ENCODE data around the gene TMEM150B.

The TMEM150B gene, protein sequence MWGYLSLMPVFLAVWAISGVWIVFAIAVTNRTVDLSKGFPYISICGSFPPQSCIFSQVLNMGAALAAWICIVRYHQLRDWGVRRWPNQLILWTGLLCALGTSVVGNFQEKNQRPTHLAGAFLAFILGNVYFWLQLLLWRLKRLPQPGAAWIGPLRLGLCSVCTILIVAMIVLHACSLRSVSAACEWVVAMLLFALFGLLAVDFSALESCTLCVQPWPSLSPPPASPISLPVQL

DNA sequence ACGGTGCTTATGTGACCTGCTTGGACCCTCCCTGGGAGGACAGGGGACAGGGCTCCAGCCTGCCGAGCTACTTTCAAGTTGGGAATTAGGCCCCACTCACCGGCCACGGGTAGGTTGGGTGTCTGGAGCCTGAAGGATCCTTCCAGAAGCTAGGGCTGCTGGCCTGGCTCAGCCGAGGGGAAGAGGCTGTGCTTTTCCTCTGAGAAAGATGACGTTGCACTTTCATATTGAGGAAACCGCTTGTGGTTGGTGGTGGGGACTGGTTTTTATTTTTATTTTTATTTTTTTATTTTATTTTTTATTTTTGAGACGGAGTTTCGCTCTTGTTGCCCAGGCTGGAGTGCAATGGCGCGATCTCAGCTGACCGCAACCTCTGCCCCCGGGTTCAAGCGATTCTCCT, at the start of gene TMEM150B:
Gene TMEM150B, minus strand, starts transcription at position 170 of the 400 bp plus-strand sequence. CDS start 4,305 bp downstream, outside the sequence.
- Histone ChIP-seq H3K4me3 (ENCODE audit: low read length) (no peak within 1 kb of the TSS), H3K36me3 (ENCODE audit: control insufficient read depth, insufficient read depth, low read length) (no peaks in the 10 kb centered on the region), H3K27ac (ENCODE audit: low read depth, low read length) (no peak within 1 kb of the TSS), H3K9ac (ENCODE audit: low read length) (no peak within 1 kb of the TSS), H3K4me1 (ENCODE audit: control insufficient read depth, insufficient read depth, low read length) (no peaks in the 10 kb centered on the region), H3K27me3 (ENCODE audit: control insufficient read depth, insufficient read depth, low read length) (peaks cover 4% of the 10 kb centered on the region)

DNA sequence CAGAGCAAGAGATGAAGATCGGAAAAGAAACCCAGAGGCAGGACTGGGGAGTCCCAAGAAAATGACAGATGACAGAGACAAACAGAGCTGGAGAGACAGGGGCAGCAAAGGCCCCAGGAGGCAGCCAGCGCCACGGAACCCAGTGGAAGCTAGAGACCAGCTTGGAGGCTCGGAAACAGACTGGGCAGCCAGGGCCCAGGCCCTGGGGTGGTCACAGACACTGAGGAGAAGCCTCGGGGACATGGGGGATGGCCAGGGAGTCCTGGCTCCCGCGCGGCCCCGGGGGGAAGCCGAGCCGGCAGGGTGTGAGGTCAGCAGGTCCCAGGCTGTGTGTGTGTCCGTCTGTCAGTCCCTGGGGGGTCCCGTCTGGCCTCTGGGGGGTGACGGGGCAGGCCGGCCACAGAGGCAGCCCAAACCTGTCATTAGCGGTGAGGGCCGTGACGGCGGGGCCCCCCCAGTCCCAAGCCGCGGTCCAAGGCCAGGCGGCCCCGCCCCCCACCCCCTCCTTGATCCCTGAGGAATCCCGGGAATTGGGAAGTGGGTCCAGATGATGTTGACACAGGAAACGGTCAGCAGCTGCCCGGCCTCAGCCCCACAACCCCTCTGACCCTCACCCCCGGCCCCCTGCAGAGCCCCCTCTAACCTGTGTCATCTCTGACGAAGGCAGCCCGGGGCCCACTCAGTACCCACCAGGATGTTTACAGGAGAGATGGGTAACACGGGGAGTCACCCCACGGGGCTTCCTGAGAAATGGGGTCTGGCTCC, 49.0 kb upstream of the TMEM150B start:
- H3K36me3 ChIP-seq (ENCODE audit: control insufficient read depth, insufficient read depth, low read length) = no peaks in the 10 kb centered on the region
- H3K9ac ChIP-seq (ENCODE audit: low read length) = no peak overlapping the region
- peaks cover 34% of the 10 kb centered on the region for H3K27me3 ChIP-seq (ENCODE audit: control insufficient read depth, insufficient read depth, low read length)
- no peak overlapping the region for H3K4me3 ChIP-seq (ENCODE audit: low read length)
- H3K4me1 ChIP-seq (ENCODE audit: control insufficient read depth, insufficient read depth, low read length) = no peaks in the 10 kb centered on the region
- no peak overlapping the region for H3K27ac ChIP-seq (ENCODE audit: low read depth, low read length)

DNA sequence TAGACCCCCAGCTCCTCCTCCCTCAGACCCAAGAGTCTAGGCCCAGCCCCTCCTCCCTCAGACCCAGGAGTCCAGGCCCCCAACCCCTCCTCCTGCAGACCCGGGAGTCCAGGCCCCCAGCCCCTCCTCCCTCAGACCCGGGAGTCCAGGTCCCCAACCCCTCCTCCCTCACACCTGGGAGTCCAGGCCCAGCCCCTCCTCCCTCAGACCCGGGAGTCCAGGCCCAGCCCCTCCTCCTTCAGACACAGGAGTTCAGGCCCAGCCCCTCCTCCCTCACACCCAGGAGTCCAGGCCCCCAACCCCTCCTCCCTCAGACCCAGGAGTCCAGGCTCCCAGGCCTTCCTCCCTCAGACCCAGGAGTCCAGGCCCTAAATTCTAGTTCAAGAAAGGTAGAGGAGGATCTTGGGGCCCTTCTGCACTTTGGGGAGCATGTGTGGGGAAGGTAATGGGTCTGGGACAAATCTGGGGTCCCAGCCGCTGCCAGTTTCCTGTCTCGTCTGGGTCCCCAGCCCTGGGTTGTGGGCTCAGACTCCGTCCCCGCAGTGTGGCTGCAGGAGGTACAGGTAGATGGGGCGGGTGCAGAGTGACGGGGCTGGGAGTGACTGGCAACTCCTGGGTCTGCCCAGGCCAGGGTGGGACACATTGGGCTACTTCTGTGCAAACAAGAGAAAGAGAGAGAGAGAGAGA, 48.3 kb upstream of the TMEM150B start:
- Histone ChIP-seq H3K27me3 (ENCODE audit: control insufficient read depth, insufficient read depth, low read length) (peaks cover 42% of the 10 kb centered on the region), H3K4me1 (ENCODE audit: control insufficient read depth, insufficient read depth, low read length) (no peaks in the 10 kb centered on the region), H3K4me3 (ENCODE audit: low read length) (no peak overlapping the region), H3K9ac (ENCODE audit: low read length) (no peak overlapping the region), H3K36me3 (ENCODE audit: control insufficient read depth, insufficient read depth, low read length) (no peaks in the 10 kb centered on the region), H3K27ac (ENCODE audit: low read depth, low read length) (no peak overlapping the region)

DNA sequence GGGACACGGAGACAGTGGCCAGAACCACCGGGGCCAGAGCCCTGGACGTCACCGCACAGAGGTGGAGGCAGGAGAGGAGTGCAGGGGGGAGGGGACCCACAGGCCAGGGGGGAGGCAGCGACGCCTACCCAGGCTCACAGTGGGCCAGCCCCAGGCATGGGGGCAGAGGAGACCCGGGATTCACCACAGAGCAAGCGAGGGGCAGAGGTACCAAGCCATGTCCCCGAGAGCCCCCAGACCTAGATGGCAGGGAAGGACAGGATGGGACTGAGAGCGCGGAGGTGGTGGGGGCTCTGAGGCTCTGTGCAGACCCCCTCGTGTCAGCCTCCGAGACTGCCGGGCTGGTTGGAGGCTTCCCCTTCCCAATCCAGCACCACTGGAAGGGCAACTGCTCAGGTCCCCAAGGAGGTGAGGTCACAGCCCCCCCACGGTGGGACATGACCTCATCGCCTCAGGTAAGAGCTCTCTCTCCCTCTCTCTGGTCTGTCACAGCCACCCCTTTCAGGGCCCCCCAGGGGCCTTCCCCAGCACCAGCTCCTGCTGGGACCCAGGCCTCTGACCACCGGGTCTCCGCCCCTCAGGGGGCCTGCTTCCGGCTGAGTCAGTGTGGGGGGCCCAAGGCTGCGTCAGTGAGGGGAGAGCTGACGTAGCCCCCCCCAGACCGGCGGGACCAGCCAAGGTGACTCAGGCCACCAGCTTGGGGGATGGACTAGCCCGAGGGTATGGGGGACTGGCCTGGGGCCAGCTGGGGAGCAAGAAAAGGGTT, 47.4 kb upstream of the TMEM150B start:
- Histone ChIP-seq H3K9ac (ENCODE audit: low read length) (no peak overlapping the region), H3K27me3 (ENCODE audit: control insufficient read depth, insufficient read depth, low read length) (peaks cover 45% of the 10 kb centered on the region), H3K27ac (ENCODE audit: low read depth, low read length) (no peak overlapping the region), H3K4me3 (ENCODE audit: low read length) (no peak overlapping the region), H3K4me1 (ENCODE audit: control insufficient read depth, insufficient read depth, low read length) (no peaks in the 10 kb centered on the region), H3K36me3 (ENCODE audit: control insufficient read depth, insufficient read depth, low read length) (no peaks in the 10 kb centered on the region)

DNA sequence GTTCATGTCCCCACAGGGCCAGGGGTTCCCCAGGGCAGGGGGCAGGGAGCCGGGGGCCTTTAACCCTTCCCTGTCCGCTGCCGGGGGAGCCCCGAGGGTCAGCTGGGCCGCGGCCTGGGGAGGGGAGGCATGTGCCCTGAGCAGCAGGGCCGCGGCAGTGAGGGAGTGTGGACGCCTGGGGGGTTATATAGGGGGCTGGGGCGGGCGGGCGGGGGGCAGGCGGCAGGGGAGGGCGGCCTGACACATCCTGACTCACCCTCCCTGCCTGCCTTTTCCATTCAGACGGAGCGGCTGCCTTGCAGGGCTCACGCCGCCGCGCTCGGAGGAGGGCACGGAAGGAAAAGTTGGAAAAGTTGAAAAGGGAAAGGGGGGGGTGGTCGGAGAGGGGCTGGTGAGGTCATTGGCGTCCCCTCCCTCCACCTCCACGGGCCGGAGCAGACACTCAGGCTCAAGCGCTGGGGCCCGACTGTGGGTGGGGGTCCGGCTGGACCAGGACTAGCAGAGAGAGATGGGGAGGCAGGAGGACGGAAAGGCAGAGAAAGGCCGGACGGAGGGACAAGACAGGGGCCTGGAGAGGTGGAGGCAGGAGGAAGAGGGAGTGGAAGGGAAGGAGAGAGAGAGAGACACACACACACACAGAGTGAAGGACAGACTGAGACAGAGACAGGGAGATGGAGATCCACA, 45.3 kb upstream of the TMEM150B start, which contains the start of gene IL11:
Gene IL11, minus strand, starts transcription at position 159 of the 684 bp plus-strand sequence. Its CDS starts 153 bp downstream, at position 6.
- Histone ChIP-seq H3K36me3 (ENCODE audit: control insufficient read depth, insufficient read depth, low read length) (no peaks in the 10 kb centered on the region), H3K4me1 (ENCODE audit: control insufficient read depth, insufficient read depth, low read length) (no peaks in the 10 kb centered on the region), H3K27ac (ENCODE audit: low read depth, low read length) (no peak within 1 kb of the TSS), H3K27me3 (ENCODE audit: control insufficient read depth, insufficient read depth, low read length) (peaks cover 40% of the 10 kb centered on the region), H3K4me3 (ENCODE audit: low read length) (peak within 1 kb of the TSS; percentile 48), H3K9ac (ENCODE audit: low read length) (no peak within 1 kb of the TSS)

DNA sequence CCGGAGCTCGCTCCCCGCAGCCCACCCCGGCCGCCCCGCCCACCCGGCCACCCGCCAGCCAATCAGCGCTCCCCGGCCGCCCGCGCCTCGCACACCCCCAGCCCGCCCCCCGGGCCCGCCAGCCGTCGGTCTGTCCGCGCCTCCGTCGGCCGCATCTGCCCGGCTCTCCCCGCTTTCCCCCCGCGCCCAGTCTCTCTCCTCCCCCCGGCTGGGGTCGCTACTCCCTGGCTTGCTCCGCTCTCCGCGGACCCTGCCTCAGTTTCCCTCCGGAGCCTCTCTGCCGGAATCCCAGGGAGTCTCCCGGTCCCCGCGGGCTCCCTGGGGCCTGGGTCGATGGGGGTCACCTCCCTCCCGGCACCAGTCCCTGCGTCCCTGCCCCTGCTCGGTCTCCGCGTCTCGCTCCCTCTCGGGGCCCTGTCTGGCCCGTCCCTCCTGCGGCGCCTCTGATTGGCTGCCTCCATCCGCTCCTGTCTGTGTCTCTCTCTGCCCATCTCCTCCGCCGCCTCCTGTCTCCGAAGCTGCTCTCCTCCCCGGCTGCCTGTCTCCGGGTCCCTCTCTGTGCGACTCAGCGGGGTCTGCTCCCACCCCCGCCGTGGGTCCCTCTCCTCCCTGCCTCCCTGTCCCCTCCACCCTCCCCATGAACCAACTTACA, 44.6 kb upstream of the TMEM150B start:
- H3K9ac ChIP-seq (ENCODE audit: low read length) = no peak overlapping the region
- H3K4me3 ChIP-seq (ENCODE audit: low read length) = peak overlapping the region; percentile 48
- H3K36me3 ChIP-seq (ENCODE audit: control insufficient read depth, insufficient read depth, low read length) = no peaks in the 10 kb centered on the region
- H3K4me1 ChIP-seq (ENCODE audit: control insufficient read depth, insufficient read depth, low read length) = no peaks in the 10 kb centered on the region
- H3K27ac ChIP-seq (ENCODE audit: low read depth, low read length) = no peak overlapping the region
- H3K27me3 ChIP-seq (ENCODE audit: control insufficient read depth, insufficient read depth, low read length) = peaks cover 40% of the 10 kb centered on the region

DNA sequence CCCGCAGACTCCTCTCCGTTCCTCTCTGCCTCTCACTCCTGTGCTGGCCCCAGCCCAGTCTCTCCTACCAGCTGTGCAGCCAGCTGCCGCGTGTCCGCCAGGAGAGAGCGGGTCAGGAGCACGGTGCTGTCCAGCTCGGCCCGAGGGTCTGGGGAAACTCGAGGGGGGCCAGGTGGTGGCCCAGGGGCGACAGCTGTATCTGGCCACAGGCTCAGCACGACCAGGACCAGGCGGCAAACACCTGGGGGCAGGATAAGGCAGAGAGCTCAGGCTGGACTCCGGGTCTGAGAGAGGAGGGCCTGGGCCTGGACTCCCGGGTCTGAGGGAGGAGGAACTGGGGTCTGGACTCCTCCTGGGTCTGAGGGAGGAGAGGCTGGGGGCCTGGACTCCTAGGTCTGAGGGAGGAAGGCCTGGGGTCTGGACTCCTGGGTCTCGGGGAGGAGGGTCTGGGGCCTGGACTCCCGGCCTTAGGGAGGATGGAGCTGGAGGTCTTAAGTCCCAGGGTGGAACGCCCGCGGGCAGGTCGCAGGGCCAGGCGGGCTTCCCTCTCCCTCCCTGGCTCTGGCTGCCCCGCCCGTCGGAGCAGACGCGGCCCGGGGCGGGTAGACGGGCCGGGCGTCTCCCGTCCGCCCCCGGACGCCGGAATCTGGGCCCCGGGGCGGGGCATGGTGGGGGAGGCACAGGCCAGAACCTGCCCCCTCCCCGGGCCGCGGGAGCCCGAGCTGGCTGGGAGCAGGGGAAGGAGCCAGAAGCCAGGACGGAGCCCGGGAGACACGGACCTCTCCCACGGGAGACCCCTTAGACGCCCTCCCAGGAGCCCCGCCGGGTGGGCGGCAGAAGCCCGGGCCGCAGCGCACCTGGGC, 43.8 kb upstream of the TMEM150B start:
- Histone ChIP-seq H3K9ac (ENCODE audit: low read length) (no peak overlapping the region), H3K4me1 (ENCODE audit: control insufficient read depth, insufficient read depth, low read length) (no peaks in the 10 kb centered on the region), H3K4me3 (ENCODE audit: low read length) (no peak overlapping the region), H3K27ac (ENCODE audit: low read depth, low read length) (no peak overlapping the region), H3K27me3 (ENCODE audit: control insufficient read depth, insufficient read depth, low read length) (peaks cover 40% of the 10 kb centered on the region), H3K36me3 (ENCODE audit: control insufficient read depth, insufficient read depth, low read length) (no peaks in the 10 kb centered on the region)

DNA sequence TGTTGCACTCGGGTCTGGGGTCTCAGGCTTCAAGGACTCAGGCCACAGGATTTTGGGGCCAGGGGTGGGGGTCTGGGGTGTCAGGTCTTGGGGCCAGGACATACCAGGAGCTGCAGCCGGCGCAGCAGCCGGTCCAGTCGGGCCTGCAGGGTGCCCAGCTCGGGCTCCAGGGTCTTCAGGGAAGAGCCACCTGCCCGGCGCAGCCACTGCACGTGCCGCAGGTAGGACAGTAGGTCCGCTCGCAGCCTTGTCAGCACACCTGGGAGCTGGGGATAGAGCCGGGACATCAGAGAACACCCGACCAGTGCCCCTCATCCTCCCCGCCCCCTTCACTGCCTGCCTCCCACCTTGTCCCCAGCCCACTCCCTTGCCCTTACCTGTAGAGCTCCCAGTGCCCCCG, 43.0 kb upstream of the TMEM150B start:
- Histone ChIP-seq H3K27me3 (ENCODE audit: control insufficient read depth, insufficient read depth, low read length) (peaks cover 36% of the 10 kb centered on the region), H3K9ac (ENCODE audit: low read length) (no peak overlapping the region), H3K4me3 (ENCODE audit: low read length) (no peak overlapping the region), H3K36me3 (ENCODE audit: control insufficient read depth, insufficient read depth, low read length) (no peaks in the 10 kb centered on the region), H3K4me1 (ENCODE audit: control insufficient read depth, insufficient read depth, low read length) (no peaks in the 10 kb centered on the region), H3K27ac (ENCODE audit: low read depth, low read length) (no peak overlapping the region)

DNA sequence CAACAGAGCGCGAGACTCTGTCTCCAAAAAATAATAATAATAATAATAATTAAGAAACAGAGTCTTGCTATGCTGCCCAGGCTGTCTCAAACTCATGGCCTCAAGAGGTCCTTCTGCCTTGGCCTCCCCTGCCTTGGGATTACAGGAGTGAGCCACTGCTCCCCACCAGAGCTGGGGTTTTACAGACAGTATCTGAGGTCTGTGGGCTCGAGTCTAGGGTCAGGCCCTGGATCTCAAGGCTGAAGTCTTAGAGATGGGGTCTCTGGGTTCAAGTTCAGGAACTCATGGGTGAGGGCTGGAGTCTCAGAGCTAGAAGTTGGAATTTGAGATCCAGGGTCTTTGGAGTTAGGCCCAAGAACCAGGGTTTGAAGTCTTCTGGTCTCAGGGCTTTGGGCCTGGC, 41.6 kb upstream of the TMEM150B start:
- H3K36me3 ChIP-seq (ENCODE audit: control insufficient read depth, insufficient read depth, low read length) = no peaks in the 10 kb centered on the region
- no peaks in the 10 kb centered on the region for H3K4me1 ChIP-seq (ENCODE audit: control insufficient read depth, insufficient read depth, low read length)
- H3K4me3 ChIP-seq (ENCODE audit: low read length) = no peak overlapping the region
- H3K27me3 ChIP-seq (ENCODE audit: control insufficient read depth, insufficient read depth, low read length) = peaks cover 26% of the 10 kb centered on the region
- no peak overlapping the region for H3K9ac ChIP-seq (ENCODE audit: low read length)
- H3K27ac ChIP-seq (ENCODE audit: low read depth, low read length) = no peak overlapping the region

DNA sequence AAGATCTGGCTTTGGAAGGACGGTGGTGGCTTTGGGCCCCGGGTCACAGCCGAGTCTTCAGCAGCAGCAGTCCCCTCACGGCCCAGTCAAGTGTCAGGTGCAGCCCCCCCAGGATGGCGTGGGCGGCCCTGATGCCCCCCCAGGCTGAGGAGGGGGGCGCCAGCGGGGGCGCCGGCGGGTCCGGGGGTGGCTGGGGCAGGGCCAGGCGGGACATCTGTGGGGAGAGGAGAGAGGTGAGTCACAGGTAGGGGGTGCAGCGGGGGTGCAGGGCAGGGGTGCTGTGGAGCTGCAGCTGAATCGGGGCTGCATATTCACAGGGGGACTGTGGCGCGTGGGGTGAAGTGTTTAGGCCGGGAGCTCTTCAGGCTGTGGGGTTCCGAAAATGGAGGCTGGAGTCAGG, 40.8 kb upstream of the TMEM150B start:
- Histone ChIP-seq H3K4me3 (ENCODE audit: low read length) (no peak overlapping the region), H3K9ac (ENCODE audit: low read length) (no peak overlapping the region), H3K27ac (ENCODE audit: low read depth, low read length) (no peak overlapping the region), H3K4me1 (ENCODE audit: control insufficient read depth, insufficient read depth, low read length) (no peaks in the 10 kb centered on the region), H3K27me3 (ENCODE audit: control insufficient read depth, insufficient read depth, low read length) (peaks cover 23% of the 10 kb centered on the region), H3K36me3 (ENCODE audit: control insufficient read depth, insufficient read depth, low read length) (no peaks in the 10 kb centered on the region)

DNA sequence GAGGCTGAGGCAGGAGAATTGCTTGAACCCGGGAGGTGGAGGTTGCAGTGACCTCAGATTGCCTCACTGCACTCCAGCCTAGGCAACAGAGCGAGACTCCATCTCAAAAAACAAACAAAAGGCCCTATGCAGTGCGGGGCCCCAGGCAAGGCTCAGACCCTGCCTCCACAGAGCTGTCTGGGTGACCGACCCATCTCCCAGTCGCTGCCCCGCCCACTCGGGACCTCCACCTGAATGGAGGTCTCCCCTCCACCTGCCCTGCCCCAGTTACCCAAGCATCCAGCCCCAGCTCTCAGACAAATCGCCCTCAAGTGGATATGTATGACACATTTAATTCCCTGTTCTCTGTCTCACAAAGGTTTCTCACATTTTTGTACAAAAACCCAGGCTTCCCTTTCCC, 40.1 kb upstream of the TMEM150B start:
- H3K36me3 ChIP-seq (ENCODE audit: control insufficient read depth, insufficient read depth, low read length) = no peaks in the 10 kb centered on the region
- no peaks in the 10 kb centered on the region for H3K4me1 ChIP-seq (ENCODE audit: control insufficient read depth, insufficient read depth, low read length)
- peaks cover 19% of the 10 kb centered on the region for H3K27me3 ChIP-seq (ENCODE audit: control insufficient read depth, insufficient read depth, low read length)
- no peak overlapping the region for H3K4me3 ChIP-seq (ENCODE audit: low read length)
- no peak overlapping the region for H3K9ac ChIP-seq (ENCODE audit: low read length)
- no peak overlapping the region for H3K27ac ChIP-seq (ENCODE audit: low read depth, low read length)
